ENCODE measurements around the gene MEP1A. TPM values are rescaled to one million over a fixed set of nuclear protein-coding genes. Genes with fewer than 3 reads are reported as not detected.

The MEP1A gene
- total and polyA plus RNA-seq, 2 donors (not counting 3 experiments of a cell fraction or from before 2014, with no cell fraction given) = not detected

DNA sequence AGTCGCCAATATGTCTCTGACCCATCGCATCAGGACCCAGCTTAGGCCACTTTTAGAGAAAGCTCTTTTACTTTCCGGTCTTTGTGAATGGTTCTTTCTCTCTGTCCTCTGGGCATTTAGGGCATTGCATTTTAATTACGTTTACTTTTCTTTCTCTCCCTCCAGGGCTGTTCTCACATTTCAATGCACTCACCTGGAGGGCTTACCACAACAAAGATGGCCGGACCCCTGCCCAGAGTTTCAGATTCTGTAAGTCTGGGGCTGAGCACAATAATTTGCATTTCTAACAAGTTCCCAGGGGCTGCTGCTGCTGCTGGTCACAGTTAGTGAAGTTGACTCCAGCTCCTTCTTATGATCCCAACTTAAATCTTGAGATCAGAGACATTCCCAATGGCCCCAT lies 43.5 kb upstream of the MEP1A start:
- no peak overlapping the region for H3K9ac ChIP-seq (replicated peaks; ENCODE audit: extremely low read depth, insufficient read depth, low read length)
- H2AFZ ChIP-seq (ENCODE audit: low read depth, low read length) = no peak overlapping the region
- intact Hi-C loops (cut with micrococcal nuclease) = no loop called here
- POLR2A ChIA-PET = no interaction called here
- CTCF ChIA-PET = interaction anchor here (0.6 kb wide), 1 partner anchor 32 kb away, joined by 4 read pairs; no protein-coding TSS in a partner anchor
- H3K27me3 ChIP-seq (ENCODE audit: control insufficient read depth in 2 of 2, insufficient read depth in 2 of 2, low read length in 2 of 2) = no peaks in the 10 kb centered on the region
- H3K9me1 ChIP-seq (replicated peaks; ENCODE audit: control insufficient read depth, extremely low read depth, insufficient read depth, low read length) = no peaks in the 10 kb centered on the region
- no TSS peak for BruUV-seq (replicated peaks)
- no peak overlapping the region for H3K4me2 ChIP-seq (ENCODE audit: insufficient read depth, low read length)
- DNase-seq (ENCODE audit: low read depth, low spot score) (no peak), FAIRE-seq (no peak)
- dilution Hi-C loops (cut with MboI; ENCODE audit: extremely low pct_ligation_motif_present, low sequenced_read_pairs) = no loop called here
- no peaks in the 10 kb centered on the region for H4K20me1 ChIP-seq (replicated peaks; ENCODE audit: control insufficient read depth, extremely low read depth, insufficient read depth, low read length)
- H3K9me3 ChIP-seq (replicated peaks; ENCODE audit: control insufficient read depth, insufficient read depth, low read length) = no peaks in the 10 kb centered on the region
- no peaks in the 10 kb centered on the region for H3K4me1 ChIP-seq (ENCODE audit: control insufficient read depth, extremely low read depth, insufficient read depth, low read length)
- no peaks in the 10 kb centered on the region for H3K36me3 ChIP-seq (ENCODE audit: control insufficient read depth in 2 of 2, extremely low read depth in 1 of 2, insufficient read depth in 2 of 2, low read length in 2 of 2)
- no peak overlapping the region for H3K27ac ChIP-seq (ENCODE audit: insufficient read depth, low read depth, low read length)
- no peaks in the 10 kb centered on the region for H3K79me2 ChIP-seq (ENCODE audit: control insufficient read depth, insufficient read depth, low read length)
- TF ChIP-seq MYC (IDR thresholded peaks at IDR 0.05; ENCODE audit: low read depth, low read length) (no peak), GATA2 (IDR thresholded peaks at IDR 0.05; ENCODE audit: insufficient read depth, insufficient read length, low read depth, low read length) (no peak), JUN (IDR thresholded peaks at IDR 0.05; ENCODE audit: borderline replicate concordance, insufficient read depth, insufficient read length, low read depth) (no peak), CTCF (IDR thresholded peaks at IDR 0.05; ENCODE audit: extremely low read depth in 1 of 2, insufficient read depth in 1 of 2, low read depth in 1 of 2, low read length in 2 of 2) (no peak)
- no peak overlapping the region for H3K4me3 ChIP-seq (replicated peaks in 1 of 3; ENCODE audit: insufficient read depth in 1 of 3, low read depth in 1 of 3, low read length in 3 of 3)

- dilution Hi-C loops (cut with MboI; ENCODE audit: extremely low pct_ligation_motif_present, low sequenced_read_pairs) = no loop called here
- BruUV-seq (replicated peaks) = no TSS peak
- H3K9me1 ChIP-seq (replicated peaks; ENCODE audit: control insufficient read depth, extremely low read depth, insufficient read depth, low read length) = no peaks in the 10 kb centered on the region
- ChIA-PET POLR2A (no interaction called here), CTCF (no interaction called here)
- no peak overlapping the region for H2AFZ ChIP-seq (ENCODE audit: low read depth, low read length)
- intact Hi-C loops (cut with micrococcal nuclease) = no loop called here
- H3K27ac ChIP-seq (ENCODE audit: insufficient read depth, low read depth, low read length) = no peak overlapping the region
- no peaks in the 10 kb centered on the region for H3K9me3 ChIP-seq (replicated peaks; ENCODE audit: control insufficient read depth, insufficient read depth, low read length)
- DNase-seq (ENCODE audit: low read depth, low spot score) (no peak), FAIRE-seq (no peak)
- H3K4me2 ChIP-seq (ENCODE audit: insufficient read depth, low read length) = no peak overlapping the region
- H3K79me2 ChIP-seq (ENCODE audit: control insufficient read depth, insufficient read depth, low read length) = no peaks in the 10 kb centered on the region
- no peak overlapping the region for H3K4me3 ChIP-seq (replicated peaks in 1 of 3; ENCODE audit: insufficient read depth in 1 of 3, low read depth in 1 of 3, low read length in 3 of 3)
- H3K36me3 ChIP-seq (ENCODE audit: control insufficient read depth in 2 of 2, extremely low read depth in 1 of 2, insufficient read depth in 2 of 2, low read length in 2 of 2) = no peaks in the 10 kb centered on the region
- H4K20me1 ChIP-seq (replicated peaks; ENCODE audit: control insufficient read depth, extremely low read depth, insufficient read depth, low read length) = no peaks in the 10 kb centered on the region
- no peaks in the 10 kb centered on the region for H3K27me3 ChIP-seq (ENCODE audit: control insufficient read depth in 2 of 2, insufficient read depth in 2 of 2, low read length in 2 of 2)
- no peak overlapping the region for H3K9ac ChIP-seq (replicated peaks; ENCODE audit: extremely low read depth, insufficient read depth, low read length)
- TF ChIP-seq MYC (IDR thresholded peaks at IDR 0.05; ENCODE audit: low read depth, low read length) (no peak), FOS (IDR thresholded peaks at IDR 0.05; ENCODE audit: borderline replicate concordance, insufficient read depth, low read length) (no peak), GATA2 (IDR thresholded peaks at IDR 0.05; ENCODE audit: insufficient read depth, insufficient read length, low read depth, low read length) (no peak), MAX (IDR thresholded peaks at IDR 0.05; ENCODE audit: insufficient read depth, insufficient read length) (no peak), EZH2 (IDR thresholded peaks at IDR 0.05; ENCODE audit: borderline replicate concordance, low read depth, low read length, severe bottlenecking) (no peak), CTCF (IDR thresholded peaks at IDR 0.05; ENCODE audit: extremely low read depth in 1 of 2, insufficient read depth in 1 of 2, low read depth in 1 of 2, low read length in 2 of 2) (no peak), POLR2AphosphoS5 (IDR thresholded peaks at IDR 0.05; ENCODE audit: insufficient read depth, low read depth, low read length) (no peak), POLR2A (IDR thresholded peaks at IDR 0.05; ENCODE audit: low read depth, low read length) (no peak), JUN (IDR thresholded peaks at IDR 0.05; ENCODE audit: borderline replicate concordance, insufficient read depth, insufficient read length, low read depth) (no peak)
- no peaks in the 10 kb centered on the region for H3K4me1 ChIP-seq (ENCODE audit: control insufficient read depth, extremely low read depth, insufficient read depth, low read length)
Measured at GRCh38 chr6:46751658-46752057, 41.5 kb upstream of the MEP1A start.

Data from endothelial cell of umbilical vein (primary cell).